A549 (cell line): ENCODE measurements around the gene ZC3H18. TPM values are rescaled to one million over a fixed set of nuclear protein-coding genes. Genes with fewer than 3 reads are reported as not detected.

Source experiments
- ATAC-seq, 2 experiments: fragments of 200-7000 bp in 1 of 2; fragments of >200 bp in 1 of 2; cut with Nextera tagmentation in 1 of 2; cut with Tn5 transposase in 1 of 2; 3 replicates each; pipeline versions ENCODE4 v1.8.0 to v1.9.1; 2018 to 2020; ENCODE audit warnings: mild to moderate bottlenecking in 1 of 2, moderate library complexity in 1 of 2
- CTCF ChIA-PET: fragments of 300-600 bp; sonication (Branson Sonifier 250); formaldehyde crosslinking; extraction: SDS; loops from one replicate; lab custom pipeline; 2021; ENCODE audit warnings: antibody characterized with exemption, inconsistent platforms; lab: Yijun Ruan, JAX
- POLR2A ChIA-PET: fragments of 350-600 bp; formaldehyde crosslinking; extraction: SDS; loops from one replicate; lab custom pipeline; 2021; ENCODE audit warnings: antibody characterized with exemption, inconsistent platforms; lab: Yijun Ruan, JAX
- DNase-seq, 2 experiments: peaks; one replicate each; pipeline versions ENCODE4 v3.0.0 to v3.0.0-alpha.2; 2011 to 2016; ENCODE audit warnings: low read depth in 1 of 2, low spot score in 1 of 2
- FAIRE-seq: peaks from 2 replicates; lab custom pipeline; 2011; peaks lifted over from hg19 to GRCh38; lab: Jason Lieb, UNC
- H3K27ac ChIP-seq, 2 experiments: fragments of >200 bp; sonication (Bioruptor Twin); formaldehyde crosslinking; 3 replicates each; pipeline ENCODE4 v1.5.1; 2016 to 2017
- H3K4me1 ChIP-seq: fragments of >200 bp; sonication (Bioruptor Twin); formaldehyde crosslinking; 3 replicates; pipeline ENCODE4 v1.6.1; 2016
- H3K4me2 ChIP-seq: fragments of >200 bp; sonication (Bioruptor Twin); formaldehyde crosslinking; 3 replicates; pipeline ENCODE4 v1.6.1; 2016
- H3K4me3 ChIP-seq: fragments of >200 bp; sonication (Bioruptor Twin); formaldehyde crosslinking; 3 replicates; pipeline ENCODE4 v1.5.1; 2016
- H3K9me3 ChIP-seq: fragments of >200 bp; sonication (Bioruptor Twin); formaldehyde crosslinking; 3 replicates; pipeline ENCODE4 v1.6.1; 2016
- BCL3 ChIP-seq: fragments of >200 bp; sonication (Bioruptor Twin); formaldehyde crosslinking; IDR thresholded peaks from 3 replicates; pipeline ENCODE4 v1.6.1; 2016
- CEBPB ChIP-seq, 2 experiments: fragments of >200 bp in 1 of 2; sonication (Bioruptor Twin) in 1 of 2; formaldehyde crosslinking in 1 of 2; IDR thresholded peaks; 2 replicates each; pipeline ENCODE4 v1.6.1; 2012 to 2016
- HDAC2 ChIP-seq: fragments of 200-600 bp; sonication (generic); IDR thresholded peaks from 2 replicates; pipeline ENCODE4 v1.6.1; 2016
- HEYL ChIP-seq: fragments of 250-450 bp; sonication (Bioruptor Pico); IDR thresholded peaks from 2 replicates; pipeline ENCODE4 v1.8.0; 2021; ENCODE audit warnings: mild to moderate bottlenecking, moderate library complexity
- KDM5A ChIP-seq: fragments of 200-600 bp; sonication (generic); IDR thresholded peaks from 2 replicates; pipeline ENCODE4 v1.6.1; 2016; ENCODE audit warnings: antibody characterized with exemption, mild to moderate bottlenecking
- PHF8 ChIP-seq: fragments of 200-600 bp; sonication (generic); IDR thresholded peaks from 2 replicates; pipeline ENCODE4 v1.6.1; 2016; ENCODE audit warnings: low read depth, mild to moderate bottlenecking, antibody characterized with exemption, moderate library complexity, borderline replicate concordance
- TFCP2L1 ChIP-seq: fragments of 250-450 bp; sonication (Bioruptor Pico); IDR thresholded peaks from 2 replicates; pipeline ENCODE4 v1.5.0; 2021; ENCODE audit warnings: mild to moderate bottlenecking
- ZFP36 ChIP-seq: fragments of 450-650 bp; IDR thresholded peaks from 2 replicates; pipeline ENCODE4 v1.6.1; 2014; ENCODE audit warnings: borderline replicate concordance; ENCODE audit not compliant: partially characterized antibody
- ZNF302 ChIP-seq: fragments of 250-450 bp; sonication (Bioruptor Pico); IDR thresholded peaks from 2 replicates; pipeline ENCODE4 v1.9.0; 2021; ENCODE audit warnings: inconsistent platforms, mild to moderate bottlenecking, moderate library complexity
- ZSCAN20 ChIP-seq: fragments of 250-450 bp; sonication (Bioruptor Pico); IDR thresholded peaks from 2 replicates; pipeline ENCODE4 v1.8.0; 2022; ENCODE audit warnings: mild to moderate bottlenecking, moderate library complexity
- WGBS: methylation state at CpG from one replicate; pipeline ENCODE4 v1.1.6; 2017; ENCODE audit errors: missing lambda C conversion rate; 5-methylcytosine and 5-hydroxymethylcytosine counted together
- polyA plus RNA-seq, 4 experiments: library from polyadenylated mRNA; depleted of rRNA in 3 of 4; stranded (reverse); fragments of >200 nt; fragmentation: RNase III in 1 of 4; extraction: RNeasy Plus Mini Kit Qiagen cat#74134 plus additional on column Dnase treatment in 1 of 4; gene quantifications; 2 replicates in 3 of 4; 3 replicates in 1 of 4; pipeline ENCODE4 v1.2.3, GENCODE V29; 2011 to 2017
- TF ChIP-seq, protein P1 (sequence below): fragments of >200 bp; sonication (Bioruptor Twin); formaldehyde crosslinking; IDR thresholded peaks from 3 replicates; pipeline ENCODE4 v1.5.1; 2016
- TF ChIP-seq, protein P2 (sequence below): IDR thresholded peaks from 2 replicates; pipeline ENCODE4 v1.6.1; 2012
- TF ChIP-seq, protein P3 (sequence below): IDR thresholded peaks from 2 replicates; pipeline ENCODE4 v1.6.1; 2012

ZC3H18 gene
- polyA plus RNA-seq, 2 of the 4 experiments (the other 2 are of a cell fraction): 21.1 to 48.2 TPM

- TF ChIP-seq BCL3: no peak
These were observed 4.0 kb upstream of the ZC3H18 start (continued) for GRCh38 chr16:88566158-88566557.

DNA sequence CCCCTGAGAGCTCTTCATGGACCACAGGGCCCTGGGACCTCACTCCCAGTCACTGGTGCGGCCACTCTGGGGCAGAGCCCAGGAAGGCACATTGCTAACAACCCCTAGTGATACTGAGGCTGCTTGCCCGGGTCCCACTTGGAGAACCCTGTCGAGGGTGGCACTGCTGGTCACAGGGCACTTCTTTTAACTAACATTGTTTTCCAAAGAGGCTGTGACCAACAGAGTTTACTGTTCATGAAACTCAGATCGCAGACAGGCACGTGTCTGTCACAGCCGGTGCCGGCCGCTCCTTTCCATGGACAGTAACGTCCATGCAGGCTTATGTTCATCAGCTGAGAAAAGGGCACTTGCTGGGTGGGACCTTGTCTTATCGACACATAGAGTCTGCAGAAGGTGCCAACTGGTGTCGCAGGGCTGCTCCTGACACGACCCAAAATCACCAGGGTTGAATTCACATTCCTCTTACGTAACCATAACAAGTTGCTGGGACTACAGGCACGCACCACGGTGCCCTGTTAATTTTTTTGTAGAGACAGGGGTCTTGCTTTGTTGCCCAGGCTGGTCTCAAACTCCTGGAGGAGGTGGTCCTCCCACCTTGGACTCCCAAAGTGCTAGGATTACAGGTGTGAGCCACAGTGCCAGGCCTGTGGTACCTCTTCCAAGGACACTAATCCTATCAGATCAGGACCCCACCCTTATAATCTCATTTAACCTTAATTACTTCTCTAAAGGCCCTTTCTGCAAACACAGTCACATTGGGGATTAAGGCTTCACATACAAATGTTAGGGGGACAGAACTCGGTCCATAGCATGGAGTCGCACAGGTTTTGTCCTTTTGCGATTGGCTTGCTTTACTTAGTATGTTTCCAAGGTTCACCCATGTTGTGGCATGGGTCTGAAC lies 1.2 kb upstream of the ZC3H18 start:
- POLR2A ChIA-PET: no interaction called here
- WGBS: 86% methylated on average over 18 of the region's 18 CpGs
- TF ChIP-seq ZNF302: no peak
- TF ChIP-seq, protein P1, sequence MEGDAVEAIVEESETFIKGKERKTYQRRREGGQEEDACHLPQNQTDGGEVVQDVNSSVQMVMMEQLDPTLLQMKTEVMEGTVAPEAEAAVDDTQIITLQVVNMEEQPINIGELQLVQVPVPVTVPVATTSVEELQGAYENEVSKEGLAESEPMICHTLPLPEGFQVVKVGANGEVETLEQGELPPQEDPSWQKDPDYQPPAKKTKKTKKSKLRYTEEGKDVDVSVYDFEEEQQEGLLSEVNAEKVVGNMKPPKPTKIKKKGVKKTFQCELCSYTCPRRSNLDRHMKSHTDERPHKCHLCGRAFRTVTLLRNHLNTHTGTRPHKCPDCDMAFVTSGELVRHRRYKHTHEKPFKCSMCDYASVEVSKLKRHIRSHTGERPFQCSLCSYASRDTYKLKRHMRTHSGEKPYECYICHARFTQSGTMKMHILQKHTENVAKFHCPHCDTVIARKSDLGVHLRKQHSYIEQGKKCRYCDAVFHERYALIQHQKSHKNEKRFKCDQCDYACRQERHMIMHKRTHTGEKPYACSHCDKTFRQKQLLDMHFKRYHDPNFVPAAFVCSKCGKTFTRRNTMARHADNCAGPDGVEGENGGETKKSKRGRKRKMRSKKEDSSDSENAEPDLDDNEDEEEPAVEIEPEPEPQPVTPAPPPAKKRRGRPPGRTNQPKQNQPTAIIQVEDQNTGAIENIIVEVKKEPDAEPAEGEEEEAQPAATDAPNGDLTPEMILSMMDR: no peak
- no peak for TF ChIP-seq HDAC2
- no peak for TF ChIP-seq ZFP36
- TF ChIP-seq, protein P2, sequence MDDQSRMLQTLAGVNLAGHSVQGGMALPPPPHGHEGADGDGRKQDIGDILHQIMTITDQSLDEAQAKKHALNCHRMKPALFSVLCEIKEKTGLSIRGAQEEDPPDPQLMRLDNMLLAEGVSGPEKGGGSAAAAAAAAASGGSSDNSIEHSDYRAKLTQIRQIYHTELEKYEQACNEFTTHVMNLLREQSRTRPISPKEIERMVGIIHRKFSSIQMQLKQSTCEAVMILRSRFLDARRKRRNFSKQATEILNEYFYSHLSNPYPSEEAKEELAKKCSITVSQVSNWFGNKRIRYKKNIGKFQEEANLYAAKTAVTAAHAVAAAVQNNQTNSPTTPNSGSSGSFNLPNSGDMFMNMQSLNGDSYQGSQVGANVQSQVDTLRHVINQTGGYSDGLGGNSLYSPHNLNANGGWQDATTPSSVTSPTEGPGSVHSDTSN: no peak
- no peak for TF ChIP-seq CEBPB (IDR thresholded peaks at IDR 0.05)
- TF ChIP-seq ZSCAN20: no peak
- no peak for TF ChIP-seq TFCP2L1

DNA sequence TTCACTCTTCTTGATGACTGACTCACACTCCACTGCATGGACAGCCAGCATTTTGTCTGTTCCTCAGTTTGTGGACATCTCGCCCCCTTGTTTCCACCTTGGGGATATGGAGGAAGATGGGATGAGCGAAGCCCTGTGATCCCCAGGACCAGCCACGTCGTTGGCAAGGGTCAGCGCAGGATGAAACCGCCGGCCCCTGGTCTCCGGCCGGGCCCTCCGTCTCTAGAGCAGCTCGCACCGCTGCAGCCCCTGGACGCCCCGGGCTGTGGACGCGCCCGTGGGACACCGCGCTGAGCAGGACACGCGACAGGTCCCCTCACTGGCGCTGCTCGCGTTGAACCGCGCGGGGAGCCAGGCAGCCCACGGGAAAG lies 604 bp upstream of the ZC3H18 start:
- peak overlapping the region; percentile 86 for H3K4me2 ChIP-seq
- FAIRE-seq (no peak), ATAC-seq (peak; percentile 37 to 62; a peak in 5 of 6 replicates), DNase-seq (no peak)
- ChIA-PET POLR2A (interaction anchor here (0.6 to 1.9 kb wide), 10 partner anchors 9 to 619 kb away, joined by 3 to 8 read pairs (median 4); partner anchors contain the start of genes BANP and ZFPM1), CTCF (interaction anchor here (0.9 to 2.1 kb wide), 3 partner anchors 9 to 133 kb away, joined by 3 to 10 read pairs (median 3); no protein-coding TSS in a partner anchor)
- 3% methylated on average over 26 of the region's 28 CpGs for WGBS
- peak overlapping the region; percentile 80 for H3K4me3 ChIP-seq
- H3K9me3 ChIP-seq: no peaks in the 10 kb centered on the region
- TF ChIP-seq, protein P3, sequence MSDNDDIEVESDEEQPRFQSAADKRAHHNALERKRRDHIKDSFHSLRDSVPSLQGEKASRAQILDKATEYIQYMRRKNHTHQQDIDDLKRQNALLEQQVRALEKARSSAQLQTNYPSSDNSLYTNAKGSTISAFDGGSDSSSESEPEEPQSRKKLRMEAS: no peak; the same call in 1 of the 2 replicates
- TF ChIP-seq PHF8: 0 out of 2 replicates have a peak, but pooled peaks have one; percentile 8
- H3K4me1 ChIP-seq: peaks cover 14% of the 10 kb centered on the region
- H3K27ac ChIP-seq: peak overlapping the region; percentile 87 to 90

More for the DNA sequence above, 1.2 kb upstream of the ZC3H18 start:
- Histone ChIP-seq H3K9me3 (no peaks in the 10 kb centered on the region), H3K4me1 (peaks cover 14% of the 10 kb centered on the region), H3K27ac (peak overlapping the region; percentile 87 to 90), H3K4me3 (peak overlapping the region; percentile 80), H3K4me2 (peak overlapping the region; percentile 86)
- no peak for ATAC-seq
- DNase-seq: no peak
- FAIRE-seq: no peak
- CTCF ChIA-PET: no interaction called here

- Histone ChIP-seq H3K27ac (peak overlapping the region; percentile 82 to 91), H3K4me1 (peaks cover 14% of the 10 kb centered on the region), H3K4me3 (peak overlapping the region; percentile 80), H3K9me3 (no peaks in the 10 kb centered on the region), H3K4me2 (peak overlapping the region; percentile 73)
- ChIA-PET CTCF (interaction anchor here (0.9 to 2.1 kb wide), 5 partner anchors 8 to 134 kb away, joined by 3 to 10 read pairs (median 5); no protein-coding TSS in a partner anchor), POLR2A (interaction anchor here (0.5 to 1.9 kb wide), 8 partner anchors 10 to 699 kb away, joined by 3 to 8 read pairs (median 4); partner anchors contain the start of genes BANP and ZFPM1)
- ATAC-seq: peak; percentile 12 to 13; a peak in 4 of 6 replicates
- TF ChIP-seq KDM5A: peak; percentile 51; the same call in 1 of the 2 replicates
- no peak for TF ChIP-seq HEYL (CRISPR knock-in tag)
- WGBS: under 1% methylated on average over 8 of the region's 35 CpGs
- no peak for FAIRE-seq
- no peak for DNase-seq
These were observed 489 bp downstream of the ZC3H18 start for GRCh38 chr16:88570691-88571092.
